IPS-18c (cell line): Measurements from ENCODE around the gene TAS1R2.

ENCODE experiments used
- H3K4me3 ChIP-seq: 2 replicates; pipeline ENCODE4 v1.7.0; 2013; ENCODE audit warnings: low read depth, mild to moderate bottlenecking, low read length, moderate library complexity; ENCODE audit not compliant: insufficient read depth
- H3K9me3 ChIP-seq: one replicate; pipeline ENCODE4 v1.6.1; 2013; ENCODE audit warnings: mild to moderate bottlenecking, low read length, moderate library complexity; ENCODE audit not compliant: control insufficient read depth, insufficient read depth

TAS1R2 gene

GRCh38 chr1:18798946-18799345, 60.5 kb downstream of the TAS1R2 start:
- no peak overlapping the region for H3K4me3 ChIP-seq
- H3K9me3 ChIP-seq = no peaks in the 10 kb centered on the region

DNA sequence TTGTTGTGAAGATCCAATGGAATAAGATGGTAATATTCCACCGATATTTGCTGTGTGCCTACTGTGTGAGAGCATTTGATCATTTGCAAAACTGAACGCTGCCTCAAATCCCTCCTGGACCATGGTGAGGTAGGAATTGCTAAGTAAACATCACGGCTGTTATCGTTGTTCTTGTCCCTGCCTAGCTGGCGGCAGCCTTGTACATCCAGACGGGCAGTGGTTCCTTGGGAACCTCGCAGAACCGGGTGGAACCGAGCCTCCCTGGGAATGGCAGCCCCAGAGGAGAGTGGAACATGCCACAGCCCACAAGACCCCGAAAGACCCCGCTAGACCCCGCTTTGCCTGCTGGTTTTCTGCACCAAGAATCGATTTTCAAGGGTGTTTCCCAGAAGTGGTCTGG, 60.9 kb downstream of the TAS1R2 start:
- Histone ChIP-seq H3K4me3 (no peak overlapping the region), H3K9me3 (no peaks in the 10 kb centered on the region)

DNA sequence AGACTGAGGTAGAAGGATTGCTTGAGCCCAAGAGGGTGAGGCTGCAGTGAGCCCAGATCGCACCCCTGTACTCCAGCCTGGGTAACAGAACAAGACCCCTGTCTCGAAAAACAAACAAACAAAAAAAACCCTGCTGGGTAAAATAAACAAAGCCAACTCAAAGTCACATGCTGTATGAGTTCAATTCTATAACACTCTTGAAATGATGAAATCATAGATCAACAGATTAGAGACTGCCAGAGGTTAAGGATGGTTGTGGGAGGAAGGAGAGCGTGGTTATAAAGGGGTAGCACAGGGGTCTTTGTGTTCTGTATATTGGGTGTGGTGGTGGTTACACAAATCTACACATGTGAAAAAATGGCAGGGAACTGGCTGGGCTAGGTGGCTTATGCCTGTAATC, 62.5 kb downstream of the TAS1R2 start:
- Histone ChIP-seq H3K9me3 (no peaks in the 10 kb centered on the region), H3K4me3 (no peak overlapping the region)

- no peak overlapping the region for H3K4me3 ChIP-seq
- no peaks in the 10 kb centered on the region for H3K9me3 ChIP-seq
Observed at GRCh38 chr1:18795002-18795689, 64.3 kb downstream of the TAS1R2 start.

- no peak overlapping the region for H3K4me3 ChIP-seq
Observed at GRCh38 chr1:18794561-18794960, 64.9 kb downstream of the TAS1R2 start.

GRCh38 chr1:18794051-18794450, 65.4 kb downstream of the TAS1R2 start:
- H3K9me3 ChIP-seq = no peaks in the 10 kb centered on the region
- no peak overlapping the region for H3K4me3 ChIP-seq

More at GRCh38 chr1:18794561-18794960, 64.9 kb downstream of the TAS1R2 start:
- no peaks in the 10 kb centered on the region for H3K9me3 ChIP-seq

DNA sequence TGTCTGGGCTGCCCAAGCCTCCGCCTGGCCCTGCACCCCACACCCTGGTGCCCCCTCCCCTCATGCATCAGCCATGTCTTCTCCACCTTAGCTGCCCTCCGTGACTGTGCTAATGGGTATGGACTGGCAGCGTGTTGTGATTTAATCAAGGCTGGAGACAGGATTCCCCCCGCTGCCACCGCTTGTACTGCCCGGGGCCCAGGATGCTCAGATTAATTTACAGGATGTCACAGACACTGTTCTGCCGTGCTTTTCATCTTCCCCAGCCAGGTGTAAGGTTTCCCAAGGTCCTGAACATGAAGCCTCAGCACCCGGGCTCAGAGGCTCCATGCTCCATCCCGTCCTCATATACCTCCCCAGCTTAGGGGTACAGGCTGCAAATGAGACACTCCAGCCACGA, 66.3 kb downstream of the TAS1R2 start:
- H3K9me3 ChIP-seq = no peaks in the 10 kb centered on the region
- no peak overlapping the region for H3K4me3 ChIP-seq

DNA sequence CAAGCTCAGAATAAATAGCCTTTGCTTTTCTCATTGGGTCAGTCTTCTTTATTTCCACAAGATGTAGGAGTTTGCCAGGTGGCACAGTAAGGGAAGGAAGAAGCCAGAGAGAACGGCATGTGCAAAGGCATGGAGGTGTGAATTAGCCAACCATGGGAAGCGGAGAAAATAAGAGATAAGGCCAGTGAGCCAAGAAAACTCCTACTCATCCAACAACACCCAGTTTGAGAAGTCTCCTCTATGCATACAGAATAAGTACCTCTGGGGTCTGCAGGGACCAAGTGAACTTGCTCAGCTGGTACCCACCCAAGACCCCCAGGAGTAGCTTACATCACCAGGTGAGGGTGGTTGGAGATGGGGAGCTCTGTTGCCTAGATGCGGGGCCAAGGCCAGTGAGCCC, 66.7 kb downstream of the TAS1R2 start:
- Histone ChIP-seq H3K9me3 (no peaks in the 10 kb centered on the region), H3K4me3 (no peak overlapping the region)
